AG10803 (cell line): ENCODE data around the gene ADAM12.
A peak's percentile ranks its signal among the peaks of the same experiment; 100 is the strongest.

Experiments used
- DNase-seq: peaks from one replicate; pipeline ENCODE4 v3.0.0; 2010; ENCODE audit warnings: low read depth
- H3K4me3 ChIP-seq: 2 replicates; pipeline ENCODE4 v1.5.1; 2011; ENCODE audit warnings: mild to moderate bottlenecking, low read length, control low read depth
- CTCF ChIP-seq: conservative IDR thresholded peaks from 2 replicates; pipeline ENCODE4 v1.5.1; 2011; ENCODE audit warnings: mild to moderate bottlenecking, low read length, control low read depth, inconsistent platforms

ADAM12 gene

GRCh38 chr10:126080879-126081411 is 307.3 kb downstream of the ADAM12 start:
- no peak overlapping the region for H3K4me3 ChIP-seq
- peak; percentile 55 for DNase-seq
- no peak for TF ChIP-seq CTCF

- TF ChIP-seq CTCF = no peak
- H3K4me3 ChIP-seq = no peak overlapping the region
- DNase-seq = no peak
Observed at GRCh38 chr10:126080291-126080825, 307.9 kb downstream of the ADAM12 start.

GRCh38 chr10:126075009-126075408 is 313.3 kb downstream of the ADAM12 start:
- TF ChIP-seq CTCF = no peak
- H3K4me3 ChIP-seq = no peak overlapping the region
- DNase-seq = no peak

GRCh38 chr10:126074291-126074690 is 314.0 kb downstream of the ADAM12 start:
- H3K4me3 ChIP-seq = no peak overlapping the region
- no peak for TF ChIP-seq CTCF
- DNase-seq = no peak

GRCh38 chr10:126073606-126074005 is 314.7 kb downstream of the ADAM12 start:
- no peak for TF ChIP-seq CTCF
- H3K4me3 ChIP-seq = no peak overlapping the region
- peak; percentile 55 for DNase-seq

GRCh38 chr10:126072622-126073021 is 315.7 kb downstream of the ADAM12 start:
- no peak for TF ChIP-seq CTCF
- H3K4me3 ChIP-seq = no peak overlapping the region
- no peak for DNase-seq

GRCh38 chr10:126070476-126071215 is 317.6 kb downstream of the ADAM12 start:
- DNase-seq = no peak
- no peak overlapping the region for H3K4me3 ChIP-seq
- no peak for TF ChIP-seq CTCF
